Measurements from ENCODE around the gene FRRS1L. TPM values are rescaled to one million over a fixed set of nuclear protein-coding genes. Genes with fewer than 3 reads are reported as not detected.

The FRRS1L gene
- total RNA-seq, 1 donor from 2014 or later: 6.7 TPM

- no peaks in the 10 kb centered on the region for H3K4me1 Mint-ChIP-seq (ENCODE audit: unreplicated experiment)
- H3K27me3 Mint-ChIP-seq (ENCODE audit: unreplicated experiment): no peaks in the 10 kb centered on the region
- no peak for DNase-seq (ENCODE audit: extremely low spot score, unreplicated experiment)
Observed at GRCh38 chr9:109205526-109205925, 38.5 kb upstream of the FRRS1L start.

GRCh38 chr9:109203761-109204360 lies 36.8 kb upstream of the FRRS1L start:
- DNase-seq (ENCODE audit: extremely low spot score, unreplicated experiment): no peak
- H3K36me3 Mint-ChIP-seq (ENCODE audit: unreplicated experiment): no peaks in the 10 kb centered on the region
- no peak for TF ChIP-seq CTCF (IDR thresholded peaks at IDR 0.05)
- H3K27me3 Mint-ChIP-seq (ENCODE audit: unreplicated experiment): no peaks in the 10 kb centered on the region
- no peak overlapping the region for H3K4me3 Mint-ChIP-seq (ENCODE audit: unreplicated experiment)
- no peaks in the 10 kb centered on the region for H3K4me1 Mint-ChIP-seq (ENCODE audit: unreplicated experiment)
- no peak overlapping the region for H3K27ac Mint-ChIP-seq (ENCODE audit: unreplicated experiment)
- no peaks in the 10 kb centered on the region for H3K9me3 Mint-ChIP-seq (ENCODE audit: unreplicated experiment)

More at GRCh38 chr9:109205526-109205925, 38.5 kb upstream of the FRRS1L start:
- no peaks in the 10 kb centered on the region for H3K36me3 Mint-ChIP-seq (ENCODE audit: unreplicated experiment)
- no peak for TF ChIP-seq CTCF (IDR thresholded peaks at IDR 0.05)
- no peak overlapping the region for H3K27ac Mint-ChIP-seq (ENCODE audit: unreplicated experiment)
- no peaks in the 10 kb centered on the region for H3K9me3 Mint-ChIP-seq (ENCODE audit: unreplicated experiment)
- no peak overlapping the region for H3K4me3 Mint-ChIP-seq (ENCODE audit: unreplicated experiment)

GRCh38 chr9:109199676-109200075 lies 32.6 kb upstream of the FRRS1L start:
- no peaks in the 10 kb centered on the region for H3K4me1 Mint-ChIP-seq (ENCODE audit: unreplicated experiment)
- no peak for DNase-seq (ENCODE audit: extremely low spot score, unreplicated experiment)

GRCh38 chr9:109198736-109199382 lies 31.8 kb upstream of the FRRS1L start:
- no peaks in the 10 kb centered on the region for H3K9me3 Mint-ChIP-seq (ENCODE audit: unreplicated experiment)
- TF ChIP-seq CTCF (IDR thresholded peaks at IDR 0.05): no peak
- H3K27me3 Mint-ChIP-seq (ENCODE audit: unreplicated experiment): no peaks in the 10 kb centered on the region
- no peaks in the 10 kb centered on the region for H3K36me3 Mint-ChIP-seq (ENCODE audit: unreplicated experiment)
- H3K27ac Mint-ChIP-seq (ENCODE audit: unreplicated experiment): no peak overlapping the region
- peaks cover 3% of the 10 kb centered on the region for H3K4me1 Mint-ChIP-seq (ENCODE audit: unreplicated experiment)
- DNase-seq (ENCODE audit: extremely low spot score, unreplicated experiment): no peak
- H3K4me3 Mint-ChIP-seq (ENCODE audit: unreplicated experiment): no peak overlapping the region

More at GRCh38 chr9:109199676-109200075, 32.6 kb upstream of the FRRS1L start:
- no peak overlapping the region for H3K27ac Mint-ChIP-seq (ENCODE audit: unreplicated experiment)
- H3K4me3 Mint-ChIP-seq (ENCODE audit: unreplicated experiment): no peak overlapping the region
- TF ChIP-seq CTCF (IDR thresholded peaks at IDR 0.05): no peak
- H3K27me3 Mint-ChIP-seq (ENCODE audit: unreplicated experiment): no peaks in the 10 kb centered on the region
- H3K9me3 Mint-ChIP-seq (ENCODE audit: unreplicated experiment): no peaks in the 10 kb centered on the region
- no peaks in the 10 kb centered on the region for H3K36me3 Mint-ChIP-seq (ENCODE audit: unreplicated experiment)

- Mint-ChIP-seq H3K36me3 (ENCODE audit: unreplicated experiment) (no peaks in the 10 kb centered on the region), H3K9me3 (ENCODE audit: unreplicated experiment) (no peaks in the 10 kb centered on the region), H3K4me1 (ENCODE audit: unreplicated experiment) (peaks cover 8% of the 10 kb centered on the region), H3K27me3 (ENCODE audit: unreplicated experiment) (no peaks in the 10 kb centered on the region), H3K4me3 (ENCODE audit: unreplicated experiment) (no peak overlapping the region), H3K27ac (ENCODE audit: unreplicated experiment) (no peak overlapping the region)
- TF ChIP-seq CTCF (IDR thresholded peaks at IDR 0.05): no peak
- no peak for DNase-seq (ENCODE audit: extremely low spot score, unreplicated experiment)
Observed at GRCh38 chr9:109193974-109194556, 27.0 kb upstream of the FRRS1L start.
